ENCODE results near the gene DNLZ.

- TF ChIP-seq POLR2A (IDR thresholded peaks at IDR 0.05): no peak
- TF ChIP-seq POLR2AphosphoS5 (IDR thresholded peaks at IDR 0.05): no peak
- TF ChIP-seq, protein P1, sequence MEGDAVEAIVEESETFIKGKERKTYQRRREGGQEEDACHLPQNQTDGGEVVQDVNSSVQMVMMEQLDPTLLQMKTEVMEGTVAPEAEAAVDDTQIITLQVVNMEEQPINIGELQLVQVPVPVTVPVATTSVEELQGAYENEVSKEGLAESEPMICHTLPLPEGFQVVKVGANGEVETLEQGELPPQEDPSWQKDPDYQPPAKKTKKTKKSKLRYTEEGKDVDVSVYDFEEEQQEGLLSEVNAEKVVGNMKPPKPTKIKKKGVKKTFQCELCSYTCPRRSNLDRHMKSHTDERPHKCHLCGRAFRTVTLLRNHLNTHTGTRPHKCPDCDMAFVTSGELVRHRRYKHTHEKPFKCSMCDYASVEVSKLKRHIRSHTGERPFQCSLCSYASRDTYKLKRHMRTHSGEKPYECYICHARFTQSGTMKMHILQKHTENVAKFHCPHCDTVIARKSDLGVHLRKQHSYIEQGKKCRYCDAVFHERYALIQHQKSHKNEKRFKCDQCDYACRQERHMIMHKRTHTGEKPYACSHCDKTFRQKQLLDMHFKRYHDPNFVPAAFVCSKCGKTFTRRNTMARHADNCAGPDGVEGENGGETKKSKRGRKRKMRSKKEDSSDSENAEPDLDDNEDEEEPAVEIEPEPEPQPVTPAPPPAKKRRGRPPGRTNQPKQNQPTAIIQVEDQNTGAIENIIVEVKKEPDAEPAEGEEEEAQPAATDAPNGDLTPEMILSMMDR (IDR thresholded peaks at IDR 0.05): no peak
Observed at GRCh38 chr9:136399176-136400037, 35.9 kb upstream of the DNLZ start.
